Measurements from ENCODE around the gene PRRC2B. TPM values are rescaled to one million over a fixed set of nuclear protein-coding genes. Genes with fewer than 3 reads are reported as not detected.
A peak's percentile ranks its signal among the peaks of the same experiment; 100 is the strongest.

PRRC2B gene
- total and polyA plus RNA-seq, 2 experiments from 2014 or later: 30.9 to 53.7 TPM

- peaks cover 57% of the 10 kb centered on the region for H3K4me1 ChIP-seq (ENCODE audit: insufficient read depth)
- H3K4me2 ChIP-seq (ENCODE audit: unreplicated experiment): no peak overlapping the region
- peaks cover 49% of the 10 kb centered on the region for H3F3A ChIP-seq (ENCODE audit: insufficient read depth)
- no peaks in the 10 kb centered on the region for H3K27me3 ChIP-seq (replicated peaks; ENCODE audit: insufficient read depth)
- peaks cover 100% of the 10 kb centered on the region for H3K79me2 ChIP-seq (ENCODE audit: insufficient read depth)
- H3K9me2 ChIP-seq (ENCODE audit: insufficient read depth): no peaks in the 10 kb centered on the region
- no peak overlapping the region for H2AFZ ChIP-seq
- in situ Hi-C loops (cut with MboI): no loop called here
- 64 to 68% methylated on average over 8 of the region's 8 CpGs for WGBS, 2 experiments (ENCODE audit: low coverage in 1 of 2, low lambda C conversion rate in 2 of 2, missing lambda C conversion rate in 2 of 2)
- no peak overlapping the region for H3K4me3 ChIP-seq
- TF ChIP-seq EZH2 (IDR thresholded peaks at IDR 0.05; ENCODE audit: insufficient read depth, poor library complexity, severe bottlenecking) (no peak), EZH2phosphoT487 (IDR thresholded peaks at IDR 0.05; ENCODE audit: insufficient read depth, low read depth) (no peak)
- H4K20me1 ChIP-seq (ENCODE audit: insufficient read depth): peaks cover 58% of the 10 kb centered on the region
- no peak for DNase-seq
- H3K9ac ChIP-seq: no peak overlapping the region
- H3K36me3 ChIP-seq (ENCODE audit: low read depth): no peaks in the 10 kb centered on the region
- peak overlapping the region; percentile 37 for H3K27ac ChIP-seq
- H3K9me3 ChIP-seq (ENCODE audit: low read depth): no peaks in the 10 kb centered on the region
Observed at GRCh38 chr9:131421691-131422090, 27.8 kb downstream of the PRRC2B start.

- DNase-seq: peak; percentile 26
- peaks cover 57% of the 10 kb centered on the region for H3K4me1 ChIP-seq (ENCODE audit: insufficient read depth)
- no peaks in the 10 kb centered on the region for H3K9me3 ChIP-seq (ENCODE audit: low read depth)
- no peaks in the 10 kb centered on the region for H3K27me3 ChIP-seq (replicated peaks; ENCODE audit: insufficient read depth)
- H2AFZ ChIP-seq: no peak overlapping the region
- no peaks in the 10 kb centered on the region for H3K36me3 ChIP-seq (ENCODE audit: low read depth)
- WGBS, 2 experiments (ENCODE audit: low coverage in 1 of 2, low lambda C conversion rate in 2 of 2, missing lambda C conversion rate in 2 of 2): 56 to 61% methylated on average over 12 of the region's 12 CpGs
- no peaks in the 10 kb centered on the region for H3K9me2 ChIP-seq (ENCODE audit: insufficient read depth)
- H3K9ac ChIP-seq: no peak overlapping the region
- peaks cover 52% of the 10 kb centered on the region for H4K20me1 ChIP-seq (ENCODE audit: insufficient read depth)
- in situ Hi-C loops (cut with MboI): no loop called here
- H3K79me2 ChIP-seq (ENCODE audit: insufficient read depth): peaks cover 100% of the 10 kb centered on the region
- TF ChIP-seq EZH2 (IDR thresholded peaks at IDR 0.05; ENCODE audit: insufficient read depth, poor library complexity, severe bottlenecking) (no peak), EZH2phosphoT487 (IDR thresholded peaks at IDR 0.05; ENCODE audit: insufficient read depth, low read depth) (no peak)
- H3K4me2 ChIP-seq (ENCODE audit: unreplicated experiment): no peak overlapping the region
- no peak overlapping the region for H3K4me3 ChIP-seq
- H3F3A ChIP-seq (ENCODE audit: insufficient read depth): peaks cover 49% of the 10 kb centered on the region
- H3K27ac ChIP-seq: peak overlapping the region; percentile 51
Observed at GRCh38 chr9:131422241-131422792, 28.4 kb downstream of the PRRC2B start.

- H3K4me2 ChIP-seq (ENCODE audit: unreplicated experiment): peak overlapping the region; percentile 31
- H3K79me2 ChIP-seq (ENCODE audit: insufficient read depth): peaks cover 100% of the 10 kb centered on the region
- TF ChIP-seq EZH2phosphoT487 (IDR thresholded peaks at IDR 0.05; ENCODE audit: insufficient read depth, low read depth) (no peak), EZH2 (IDR thresholded peaks at IDR 0.05; ENCODE audit: insufficient read depth, poor library complexity, severe bottlenecking) (no peak)
- no peaks in the 10 kb centered on the region for H3K9me3 ChIP-seq (ENCODE audit: low read depth)
- H3K9me2 ChIP-seq (ENCODE audit: insufficient read depth): no peaks in the 10 kb centered on the region
- 5 to 6% methylated on average over 14 of the region's 14 CpGs for WGBS, 2 experiments (ENCODE audit: low coverage in 1 of 2, low lambda C conversion rate in 2 of 2, missing lambda C conversion rate in 2 of 2)
- H3K27ac ChIP-seq: peak overlapping the region; percentile 51
- in situ Hi-C loops (cut with MboI): no loop called here
- no peak overlapping the region; the same call in 1 of the 2 replicates for H3K9ac ChIP-seq
- no peaks in the 10 kb centered on the region for H3K27me3 ChIP-seq (replicated peaks; ENCODE audit: insufficient read depth)
- no peaks in the 10 kb centered on the region for H3K36me3 ChIP-seq (ENCODE audit: low read depth)
- peak overlapping the region; percentile 17; the same call in 1 of the 2 replicates for H3K4me3 ChIP-seq
- peaks cover 48% of the 10 kb centered on the region for H3K4me1 ChIP-seq (ENCODE audit: insufficient read depth)
- DNase-seq: peak; percentile 93
- peaks cover 49% of the 10 kb centered on the region for H3F3A ChIP-seq (ENCODE audit: insufficient read depth)
- no peak overlapping the region for H2AFZ ChIP-seq
- H4K20me1 ChIP-seq (ENCODE audit: insufficient read depth): peaks cover 54% of the 10 kb centered on the region
Observed at GRCh38 chr9:131423171-131423581, 29.3 kb downstream of the PRRC2B start.

- DNase-seq: no peak
- TF ChIP-seq EZH2phosphoT487 (IDR thresholded peaks at IDR 0.05; ENCODE audit: insufficient read depth, low read depth) (no peak), EZH2 (IDR thresholded peaks at IDR 0.05; ENCODE audit: insufficient read depth, poor library complexity, severe bottlenecking) (no peak)
- Histone ChIP-seq H3K9me3 (ENCODE audit: low read depth) (no peaks in the 10 kb centered on the region), H3K9me2 (ENCODE audit: insufficient read depth) (no peaks in the 10 kb centered on the region), H3K4me2 (ENCODE audit: unreplicated experiment) (no peak overlapping the region), H3K9ac (no peak overlapping the region), H2AFZ (no peak overlapping the region), H3K4me1 (ENCODE audit: insufficient read depth) (peaks cover 34% of the 10 kb centered on the region), H3K27ac (no peak overlapping the region), H3K36me3 (ENCODE audit: low read depth) (no peaks in the 10 kb centered on the region), H4K20me1 (ENCODE audit: insufficient read depth) (peaks cover 40% of the 10 kb centered on the region), H3K4me3 (no peak overlapping the region), H3K79me2 (ENCODE audit: insufficient read depth) (peaks cover 100% of the 10 kb centered on the region), H3F3A (ENCODE audit: insufficient read depth) (peaks cover 28% of the 10 kb centered on the region), H3K27me3 (replicated peaks; ENCODE audit: insufficient read depth) (no peaks in the 10 kb centered on the region)
- WGBS, 2 experiments (ENCODE audit: low coverage in 1 of 2, low lambda C conversion rate in 2 of 2, missing lambda C conversion rate in 2 of 2): 83 to 88% methylated on average over 3 of the region's 3 CpGs
- in situ Hi-C loops (cut with MboI): no loop called here
Observed at GRCh38 chr9:131426545-131426944, 32.7 kb downstream of the PRRC2B start.
